Caco-2 (cell line): ENCODE measurements around the gene CRIP1. TPM values are rescaled to one million over a fixed set of nuclear protein-coding genes. Genes with fewer than 3 reads are reported as not detected.

Experiments used
- Bru-seq: library from RNA; stranded (reverse); fragments of 400-500 nt; gene quantifications from one replicate; lab custom pipeline; 2021; lab: Mats Ljungman, UMichigan
- BruChase-seq, 2 experiments: library from RNA; stranded (reverse); fragments of 400-500 nt; gene quantifications; one replicate each; lab custom pipeline; 2021; lab: Mats Ljungman, UMichigan
- BruUV-seq: library from RNA; stranded (reverse); fragments of 400-500 nt; replicated peaks from 2 replicates; lab custom pipeline; 2021; lab: Mats Ljungman, UMichigan
- CTCF ChIA-PET: fragments of 300-600 bp; sonication (Branson Sonifier 250); formaldehyde crosslinking; loops from one replicate; lab custom pipeline; 2022; ENCODE audit warnings: antibody characterized with exemption; lab: Charles Lee
- POLR2A ChIA-PET: fragments of 300-600 bp; sonication (Branson Sonifier 250); formaldehyde crosslinking; loops from one replicate; lab custom pipeline; 2022; ENCODE audit warnings: antibody characterized with exemption; lab: Charles Lee
- DNase-seq, 2 experiments: peaks; one replicate each; pipeline versions ENCODE4 v3.0.0 to v3.0.0-alpha.2; 2020 to 2022
- H3K27me3 ChIP-seq: replicated peaks from 2 replicates; pipeline ENCODE4 v1.6.0; 2011; ENCODE audit warnings: low read length; ENCODE audit not compliant: control insufficient read depth, insufficient read depth
- H3K36me3 ChIP-seq: 2 replicates; pipeline ENCODE4 v1.5.1; 2011; ENCODE audit warnings: low read length; ENCODE audit not compliant: control insufficient read depth, insufficient read depth
- H3K4me1 ChIP-seq: fragments of 250-450 bp; sonication (Bioruptor Pico); 2 replicates; pipeline ENCODE4 v1.5.1; 2020; ENCODE audit warnings: mild to moderate bottlenecking
- H3K4me3 ChIP-seq: 2 replicates; pipeline ENCODE4 v1.5.1; 2011; ENCODE audit warnings: low read depth, mild to moderate bottlenecking, control low read depth, low read length
- H3K9me3 ChIP-seq: fragments of 250-450 bp; sonication (Bioruptor Pico); 2 replicates; pipeline ENCODE4 v1.5.1; 2020; ENCODE audit warnings: mild to moderate bottlenecking, moderate library complexity
- H3K27ac Mint-ChIP-seq: one replicate; pipeline ENCODE4 v1.8.0; 2022; ENCODE audit warnings: mixed read lengths; ENCODE audit not compliant: unreplicated experiment
- H3K27me3 Mint-ChIP-seq: one replicate; pipeline ENCODE4 v1.8.0; 2022; ENCODE audit warnings: mixed read lengths; ENCODE audit not compliant: insufficient read depth, unreplicated experiment
- H3K36me3 Mint-ChIP-seq: one replicate; pipeline ENCODE4 v1.8.0; 2022; ENCODE audit warnings: mild to moderate bottlenecking, mixed read lengths; ENCODE audit not compliant: insufficient read depth, unreplicated experiment
- H3K4me1 Mint-ChIP-seq: one replicate; pipeline ENCODE4 v1.8.0; 2022; ENCODE audit warnings: low read depth, mixed read lengths; ENCODE audit not compliant: unreplicated experiment
- H3K4me3 Mint-ChIP-seq: one replicate; pipeline ENCODE4 v1.8.0; 2022; ENCODE audit warnings: mild to moderate bottlenecking, moderate library complexity, mixed read lengths; ENCODE audit not compliant: unreplicated experiment
- H3K9me3 Mint-ChIP-seq: one replicate; pipeline ENCODE4 v1.8.0; 2022; ENCODE audit warnings: mixed read lengths; ENCODE audit not compliant: unreplicated experiment
- CTCF ChIP-seq, 2 experiments: fragments of 200-600 bp in 1 of 2; IDR thresholded peaks; 1 replicate in 1 of 2; 2 replicates in 1 of 2; pipeline versions ENCODE4 v1.5.1 to v1.8.0; 2011 to 2022; ENCODE audit warnings: antibody characterized with exemption in 1 of 2, control low read depth in 1 of 2, inconsistent platforms in 1 of 2, low read depth in 1 of 2, low read length in 1 of 2, mild to moderate bottlenecking in 1 of 2, moderate library complexity in 1 of 2; ENCODE audit not compliant: insufficient read depth in 1 of 2, severe bottlenecking in 1 of 2, unreplicated experiment in 1 of 2
- intact Hi-C: fragments of 100-400 bp; cut with micrococcal nuclease; formaldehyde crosslinking; loops from one replicate; pipeline ENCODE4 v1.10.0; 2022; ENCODE audit not compliant: unreplicated experiment
- long read RNA-seq: library from polyadenylated mRNA; stranded (forward); transcript quantifications from one replicate; pipeline ENCODE4 v2.0.0, GENCODE V29; 2022
- total RNA-seq: library from RNA; stranded (reverse); gene quantifications from 2 replicates; pipeline ENCODE4 v1.2.3, GENCODE V29; 2022

Gene CRIP1
- total RNA-seq = 46.0 and 75.1 TPM in 2 replicates
- percentile 30 among the genes with signal in this experiment for Bru-seq, nascent RNA
- BruChase-seq, experiment 1, labeled RNA remaining after a 2-hour chase = percentile 34 among the genes with signal in this experiment
- BruChase-seq, experiment 2, labeled RNA remaining after a 6-hour chase = percentile 53 among the genes with signal in this experiment
- long read RNA-seq, transcript CRIP1-201 (5 exons, 1,311 nt) = major isoform, 34 of 36 reads
- long read RNA-seq, partial matches to known transcripts = 0 of 36 reads
- long read RNA-seq, other reads (novel, unspliced or antisense) = 0 of 36 reads

GRCh38 chr14:105486163-105486973, at the start of gene CRIP1:
Gene CRIP1 (plus strand): TSS chr14:105486886. CDS start chr14:105487260, 374 bp downstream.
- ChIA-PET POLR2A (no interaction called here), CTCF (interaction anchor here (0.6 kb wide), 2 partner anchors 33 to 197 kb away, joined by 4 to 6 read pairs; no protein-coding TSS in a partner anchor)
- peaks cover 7% of the 10 kb centered on the region for H3K4me1 Mint-ChIP-seq
- intact Hi-C loops = loop anchor here (5.0 kb wide), 1 partner anchor 509 kb away; the partner anchor contains the start of gene AHNAK2
- no peaks in the 10 kb centered on the region for H3K27me3 Mint-ChIP-seq
- Histone ChIP-seq H3K4me3 (peak within 1 kb of the TSS; percentile 62), H3K9me3 (no peaks in the 10 kb centered on the region), H3K27me3 (no peaks in the 10 kb centered on the region), H3K36me3 (no peaks in the 10 kb centered on the region), H3K4me1 (peaks cover 40% of the 10 kb centered on the region)
- peak within 1 kb of the TSS; percentile 69 for H3K4me3 Mint-ChIP-seq
- TF ChIP-seq CTCF (IDR thresholded peaks at IDR 0.05; ENCODE audit: insufficient read depth in 1 of 2, low read depth in 1 of 2, low read length in 1 of 2, severe bottlenecking in 1 of 2, unreplicated experiment in 1 of 2) = no peak
- H3K9me3 Mint-ChIP-seq = no peaks in the 10 kb centered on the region
- no peak for DNase-seq
- H3K27ac Mint-ChIP-seq = peak within 1 kb of the TSS; percentile 50
- BruUV-seq = no TSS peak
- H3K36me3 Mint-ChIP-seq = peaks cover 8% of the 10 kb centered on the region

GRCh38 chr14:105436891-105437722, 49.6 kb upstream of the CRIP1 start:
- POLR2A ChIA-PET = no interaction called here
- CTCF ChIA-PET = no interaction called here
- no peak for DNase-seq
- Histone ChIP-seq H3K27me3 (no peaks in the 10 kb centered on the region), H3K4me3 (no peak overlapping the region), H3K9me3 (no peaks in the 10 kb centered on the region), H3K36me3 (no peaks in the 10 kb centered on the region; the same call in 1 of the 2 replicates), H3K4me1 (0 out of 2 replicates have a peak, but pooled peaks cover 4% of the 10 kb centered on the region)
- intact Hi-C loops = no loop called here
- Mint-ChIP-seq H3K27ac (no peak overlapping the region), H3K4me1 (peaks cover 4% of the 10 kb centered on the region), H3K36me3 (peaks cover 21% of the 10 kb centered on the region), H3K4me3 (no peak overlapping the region), H3K9me3 (no peaks in the 10 kb centered on the region), H3K27me3 (no peaks in the 10 kb centered on the region)
- no peak for TF ChIP-seq CTCF (IDR thresholded peaks at IDR 0.05; ENCODE audit: insufficient read depth in 1 of 2, low read depth in 1 of 2, low read length in 1 of 2, severe bottlenecking in 1 of 2, unreplicated experiment in 1 of 2)
- no TSS peak for BruUV-seq
